GM18909 (cell line): ENCODE data around the gene CCDC92.

Source experiments
- ATAC-seq: cut with Tn5 transposase; IDR thresholded peaks from one replicate; pipeline ENCODE4 v1.9.1; 2021; ENCODE audit warnings: mild to moderate bottlenecking; ENCODE audit not compliant: unreplicated experiment, poor library complexity

CCDC92 gene

GRCh38 chr12:123892853-123893252 is 79.8 kb downstream of the CCDC92 start:
- ATAC-seq, result no peak

- ATAC-seq, result no peak
Measured at GRCh38 chr12:123892180-123892559, 80.5 kb downstream of the CCDC92 start.

GRCh38 chr12:123891516-123892179 is 81.0 kb downstream of the CCDC92 start:
- no peak for ATAC-seq

GRCh38 chr12:123891011-123891410 is 81.6 kb downstream of the CCDC92 start:
- no peak for ATAC-seq

GRCh38 chr12:123890536-123890902 is 82.1 kb downstream of the CCDC92 start:
- no peak for ATAC-seq

- no peak for ATAC-seq
Measured at GRCh38 chr12:123889848-123890535, 82.6 kb downstream of the CCDC92 start.

- ATAC-seq, result no peak
Measured at GRCh38 chr12:123888989-123889388, 83.6 kb downstream of the CCDC92 start.

- ATAC-seq, result no peak
Measured at GRCh38 chr12:123886931-123887582, 85.6 kb downstream of the CCDC92 start.

GRCh38 chr12:123886258-123886657 is 86.4 kb downstream of the CCDC92 start:
- ATAC-seq, result no peak
